T-helper 9 cell (primary cell): ENCODE measurements around the gene PDS5A.
"Not testable (repeated sequence)": the region's sequence is repeated elsewhere in the genome, so short reads cannot be mapped to it uniquely, and the experiment has no call there.

Experiments used
- DNase-seq: peaks from one replicate; pipeline ENCODE4 v3.0.0-alpha.2; 2020
- total RNA-seq, 2 donors: gene quantifications; one replicate each; lab custom pipeline; 2026; lab: John Stamatoyannopoulos, UW

PDS5A gene, protein sequence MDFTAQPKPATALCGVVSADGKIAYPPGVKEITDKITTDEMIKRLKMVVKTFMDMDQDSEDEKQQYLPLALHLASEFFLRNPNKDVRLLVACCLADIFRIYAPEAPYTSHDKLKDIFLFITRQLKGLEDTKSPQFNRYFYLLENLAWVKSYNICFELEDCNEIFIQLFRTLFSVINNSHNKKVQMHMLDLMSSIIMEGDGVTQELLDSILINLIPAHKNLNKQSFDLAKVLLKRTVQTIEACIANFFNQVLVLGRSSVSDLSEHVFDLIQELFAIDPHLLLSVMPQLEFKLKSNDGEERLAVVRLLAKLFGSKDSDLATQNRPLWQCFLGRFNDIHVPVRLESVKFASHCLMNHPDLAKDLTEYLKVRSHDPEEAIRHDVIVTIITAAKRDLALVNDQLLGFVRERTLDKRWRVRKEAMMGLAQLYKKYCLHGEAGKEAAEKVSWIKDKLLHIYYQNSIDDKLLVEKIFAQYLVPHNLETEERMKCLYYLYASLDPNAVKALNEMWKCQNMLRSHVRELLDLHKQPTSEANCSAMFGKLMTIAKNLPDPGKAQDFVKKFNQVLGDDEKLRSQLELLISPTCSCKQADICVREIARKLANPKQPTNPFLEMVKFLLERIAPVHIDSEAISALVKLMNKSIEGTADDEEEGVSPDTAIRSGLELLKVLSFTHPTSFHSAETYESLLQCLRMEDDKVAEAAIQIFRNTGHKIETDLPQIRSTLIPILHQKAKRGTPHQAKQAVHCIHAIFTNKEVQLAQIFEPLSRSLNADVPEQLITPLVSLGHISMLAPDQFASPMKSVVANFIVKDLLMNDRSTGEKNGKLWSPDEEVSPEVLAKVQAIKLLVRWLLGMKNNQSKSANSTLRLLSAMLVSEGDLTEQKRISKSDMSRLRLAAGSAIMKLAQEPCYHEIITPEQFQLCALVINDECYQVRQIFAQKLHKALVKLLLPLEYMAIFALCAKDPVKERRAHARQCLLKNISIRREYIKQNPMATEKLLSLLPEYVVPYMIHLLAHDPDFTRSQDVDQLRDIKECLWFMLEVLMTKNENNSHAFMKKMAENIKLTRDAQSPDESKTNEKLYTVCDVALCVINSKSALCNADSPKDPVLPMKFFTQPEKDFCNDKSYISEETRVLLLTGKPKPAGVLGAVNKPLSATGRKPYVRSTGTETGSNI (N-terminal part only)
- 203 to 343 reads per million in 2 donors for total RNA-seq

DNA sequence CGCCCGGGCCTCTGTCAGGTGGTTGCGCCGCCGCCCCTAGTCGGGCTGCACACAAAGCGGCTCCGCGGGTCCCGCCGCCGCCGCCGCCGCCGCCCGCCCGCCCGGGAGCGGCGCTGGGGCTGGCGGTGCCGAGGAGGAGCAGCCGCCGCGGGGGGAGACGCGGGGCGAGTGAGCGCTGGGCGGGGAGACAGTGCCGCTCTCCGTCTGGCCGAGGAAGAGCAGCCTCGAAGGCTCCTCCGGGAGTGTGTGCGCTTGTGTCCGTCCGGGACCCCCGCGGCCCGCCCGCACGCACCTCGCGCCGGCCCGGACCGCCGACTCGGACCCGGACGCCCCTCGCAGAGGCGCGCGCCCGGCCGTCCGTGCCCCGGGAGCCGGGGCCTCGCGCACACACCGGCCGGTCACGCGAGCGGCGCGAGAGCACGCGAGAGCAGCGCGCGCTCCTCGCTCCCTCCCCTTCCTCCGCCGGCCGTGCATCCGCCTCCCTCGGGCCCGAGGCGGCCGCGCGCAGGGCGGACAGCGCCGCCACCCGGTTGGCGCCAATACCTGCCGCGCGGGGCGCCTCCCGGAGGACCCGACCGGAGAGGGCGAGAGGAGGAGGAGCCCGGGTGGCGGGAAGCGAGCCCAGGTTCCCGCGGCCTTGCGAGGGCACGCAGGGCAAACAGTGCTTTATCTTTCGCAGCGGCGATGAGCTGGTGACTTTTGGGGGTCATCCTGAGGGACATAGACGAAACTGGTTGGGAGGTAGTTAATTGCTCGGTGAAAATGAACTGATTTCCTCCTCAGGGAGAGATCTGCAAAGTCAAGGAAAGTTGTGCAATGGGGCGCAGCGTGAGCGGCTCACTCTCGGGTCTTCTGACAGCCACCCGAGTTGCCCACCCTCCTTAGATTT, at the start of gene PDS5A:
Gene PDS5A (minus strand): TSS at position 423 of the 889 bp plus-strand sequence. CDS start 1,334 bp downstream, outside the sequence.
- DNase-seq = peak; percentile 84

DNA sequence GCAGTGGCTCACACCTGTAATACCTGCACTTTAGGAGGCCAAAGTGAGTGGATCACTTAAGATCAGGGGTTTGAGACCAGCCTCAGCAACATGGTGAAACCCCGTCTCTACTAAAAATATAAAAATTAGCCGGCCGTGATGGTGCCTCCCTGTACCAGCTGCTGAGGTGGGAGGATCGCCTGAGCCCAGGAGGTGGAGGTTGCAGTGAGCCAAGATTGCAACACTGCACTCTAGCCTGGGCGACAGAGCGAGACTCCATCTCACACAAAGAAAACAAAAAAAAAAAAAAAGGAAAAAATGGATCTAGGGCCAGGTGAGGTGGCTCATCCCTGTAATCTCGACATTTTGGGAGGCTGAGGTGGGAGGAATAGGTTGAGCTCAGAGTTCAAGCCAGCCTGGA, 46.3 kb upstream of the PDS5A start:
- DNase-seq = not testable (repeated sequence)

DNA sequence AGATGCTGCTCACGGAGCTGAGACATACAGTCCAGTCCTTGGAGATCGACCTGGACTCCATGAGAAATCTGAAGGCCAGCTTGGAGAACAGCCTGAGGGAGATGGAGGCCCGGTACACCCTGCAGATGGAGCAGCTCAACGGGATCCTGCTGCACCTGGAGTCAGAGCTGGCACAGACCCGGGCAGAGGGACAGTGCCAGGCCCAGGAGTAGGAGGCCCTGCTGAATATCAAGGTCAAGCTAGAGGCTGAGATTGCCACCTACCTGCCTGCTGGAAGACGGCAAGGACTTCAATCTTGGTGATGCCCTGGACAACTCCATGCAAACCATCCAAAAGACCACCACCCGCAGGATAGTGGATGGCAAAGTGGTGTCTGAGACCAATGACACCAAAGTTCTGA, 43.4 kb upstream of the PDS5A start:
- DNase-seq = not testable (repeated sequence)

DNA sequence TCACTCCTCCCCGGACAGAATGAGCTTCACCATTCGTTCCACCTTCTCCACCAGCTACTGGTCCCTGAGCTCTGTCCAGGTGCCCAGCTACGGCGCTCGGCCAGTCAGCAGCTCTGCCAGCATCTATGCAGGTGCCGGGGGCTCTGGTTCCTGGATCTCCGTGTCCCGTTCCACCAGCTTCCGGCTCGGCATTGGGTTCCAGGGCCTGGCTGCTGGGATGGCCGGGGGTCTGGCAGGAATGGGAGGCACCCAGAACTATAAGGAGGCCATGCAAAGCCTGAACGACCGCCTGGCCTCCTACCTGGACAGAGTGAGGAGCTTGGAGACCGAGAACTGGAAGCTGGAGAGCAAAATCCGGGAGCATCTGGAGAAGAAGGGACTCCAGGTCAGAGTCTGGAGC, 42.5 kb upstream of the PDS5A start:
- DNase-seq = no peak

DNA sequence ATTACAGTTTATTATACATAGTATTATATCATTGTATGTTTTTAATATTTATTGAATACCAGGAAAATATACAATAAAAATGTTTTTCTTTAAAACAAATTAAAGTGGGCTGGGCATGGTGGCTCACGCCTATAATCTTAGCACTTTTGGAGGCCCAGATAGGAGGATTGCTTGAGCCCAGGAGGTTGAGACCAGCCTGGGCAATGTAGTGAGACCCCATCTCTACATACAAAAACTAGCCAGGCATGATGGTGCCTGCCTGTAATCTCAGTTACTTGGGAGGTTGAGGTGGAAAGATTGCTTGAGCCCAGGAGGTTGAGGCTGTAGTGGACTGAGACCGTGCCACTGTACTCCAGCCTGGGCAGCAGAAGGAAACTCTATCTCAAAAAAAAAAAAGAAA, 38.3 kb upstream of the PDS5A start:
- no peak for DNase-seq

DNA sequence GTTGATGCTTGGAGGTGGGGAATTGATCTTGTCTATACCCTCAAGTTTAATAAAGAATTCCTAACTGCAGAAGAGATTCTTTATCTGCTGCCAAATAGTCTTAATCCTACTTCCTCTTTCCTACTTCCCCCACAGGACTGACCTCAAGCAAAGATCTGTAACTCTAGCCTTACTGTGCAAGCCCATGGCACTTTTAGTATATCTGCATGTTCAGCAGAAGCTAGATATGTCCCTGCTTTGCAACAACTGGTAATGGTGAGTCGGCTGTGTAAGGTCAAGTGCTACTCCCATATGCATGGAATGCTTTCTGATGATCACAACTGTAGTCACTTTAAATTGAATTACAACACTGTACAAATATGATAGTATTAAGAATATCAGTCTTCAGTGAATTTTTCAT, 26.3 kb upstream of the PDS5A start:
- no peak for DNase-seq

DNA sequence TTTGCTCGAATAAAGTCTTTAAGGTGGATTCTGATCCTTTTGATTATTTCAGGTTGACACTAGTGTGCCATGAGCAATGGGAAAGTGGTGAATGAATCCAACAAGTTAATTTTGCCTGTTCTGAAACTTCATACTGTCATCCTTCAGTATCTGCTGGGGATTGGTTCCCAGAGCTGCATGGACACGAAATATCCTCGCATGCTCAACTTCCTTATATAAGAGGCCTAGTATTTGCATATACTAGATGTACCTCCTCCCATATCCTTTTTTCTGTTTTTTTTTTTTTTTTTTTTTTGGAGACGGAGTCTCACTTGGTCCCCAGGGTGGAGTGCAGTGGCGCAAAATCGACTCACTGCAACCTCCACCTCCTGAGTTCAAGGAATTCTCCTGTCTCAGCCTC, 23.0 kb upstream of the PDS5A start:
- no peak for DNase-seq

DNA sequence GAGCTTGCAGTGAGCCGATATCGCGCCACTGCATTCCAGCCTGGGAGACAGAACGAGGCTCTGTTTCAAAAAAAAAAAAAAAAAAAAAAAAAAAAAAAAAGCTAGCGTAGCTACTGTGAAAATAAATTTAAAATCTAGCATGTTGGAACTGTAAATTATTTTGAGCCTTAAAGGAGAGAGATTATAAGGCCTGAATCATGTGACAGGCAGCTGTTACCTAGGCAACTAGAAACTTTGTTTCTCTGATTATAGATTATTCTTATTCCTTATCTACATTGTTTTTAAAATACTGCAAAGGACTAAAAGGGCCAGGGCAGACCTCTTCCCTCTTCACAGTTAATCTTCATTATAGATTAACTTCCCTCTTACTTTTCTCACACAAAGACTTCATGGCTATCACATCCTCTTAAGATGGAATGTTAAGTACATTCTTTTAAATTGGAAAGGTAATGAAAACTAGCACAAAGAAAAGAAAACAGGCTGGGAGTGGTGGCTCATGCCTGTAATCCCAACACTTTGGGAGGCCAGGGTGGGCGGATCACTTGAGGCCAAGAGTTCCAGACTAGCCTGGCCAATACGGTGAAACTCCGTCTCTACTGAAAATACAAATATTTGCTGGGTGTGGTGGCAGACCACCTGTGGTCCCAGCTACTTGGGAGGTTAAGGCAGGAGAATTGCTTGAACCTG, 21.1 kb upstream of the PDS5A start:
- DNase-seq = no peak

DNA sequence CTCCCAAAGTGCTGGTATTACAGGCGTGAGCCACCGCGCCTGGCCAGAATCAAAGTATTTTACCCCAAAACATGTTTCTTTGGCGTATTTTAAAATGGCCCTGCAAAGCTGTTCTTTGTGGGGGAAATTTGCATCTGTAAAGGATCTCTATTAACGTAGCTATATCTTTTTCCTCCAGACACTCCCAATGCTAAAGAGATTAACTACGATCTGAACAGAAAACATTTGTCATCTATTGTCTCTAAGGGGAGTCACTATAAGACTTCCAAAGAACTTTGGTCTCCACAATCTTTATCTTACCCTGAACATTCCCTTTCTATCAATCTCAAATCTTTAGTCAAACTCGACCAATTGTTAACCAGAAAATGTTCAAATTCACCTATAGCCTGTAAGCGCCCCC, 19.1 kb upstream of the PDS5A start:
- no peak for DNase-seq

DNA sequence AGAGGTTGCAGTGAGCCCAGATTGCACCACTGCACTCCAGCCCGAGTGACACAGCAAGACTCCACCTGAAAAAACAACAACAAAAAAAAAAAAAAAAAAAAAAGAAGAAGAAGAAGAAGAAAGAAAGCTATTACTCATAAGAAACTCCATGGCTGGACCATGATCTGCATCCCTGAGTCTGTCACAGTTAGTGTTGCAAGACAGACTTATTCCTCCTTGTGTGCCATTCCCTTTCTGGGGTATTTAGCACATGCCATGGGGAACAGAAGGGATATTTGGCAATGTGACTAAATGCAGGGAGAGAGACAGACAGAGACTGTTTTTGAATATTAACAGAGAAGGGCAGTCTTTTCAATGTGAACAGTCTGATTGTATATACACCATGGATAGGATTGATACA, 16.7 kb upstream of the PDS5A start:
- DNase-seq = no peak

DNA sequence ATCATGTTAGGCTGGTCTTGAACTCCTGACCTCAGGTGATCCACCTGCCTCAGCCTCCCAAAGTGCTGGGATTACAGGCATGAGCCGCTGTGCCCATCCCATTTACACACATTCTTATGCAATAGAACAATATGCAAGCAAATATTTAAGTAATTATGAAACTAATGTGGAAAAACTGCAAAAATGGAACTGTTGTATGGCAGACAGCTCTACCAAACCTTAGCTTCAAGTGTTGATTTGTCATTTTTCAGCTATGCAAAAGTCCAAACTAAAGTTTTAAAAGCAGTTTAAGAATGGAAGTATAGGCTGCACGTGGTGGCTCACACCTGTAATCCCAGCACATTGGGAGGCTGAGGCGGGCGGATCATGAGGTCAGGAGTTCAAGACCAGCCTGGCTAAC, 11.7 kb upstream of the PDS5A start:
- DNase-seq = not testable (repeated sequence)

DNA sequence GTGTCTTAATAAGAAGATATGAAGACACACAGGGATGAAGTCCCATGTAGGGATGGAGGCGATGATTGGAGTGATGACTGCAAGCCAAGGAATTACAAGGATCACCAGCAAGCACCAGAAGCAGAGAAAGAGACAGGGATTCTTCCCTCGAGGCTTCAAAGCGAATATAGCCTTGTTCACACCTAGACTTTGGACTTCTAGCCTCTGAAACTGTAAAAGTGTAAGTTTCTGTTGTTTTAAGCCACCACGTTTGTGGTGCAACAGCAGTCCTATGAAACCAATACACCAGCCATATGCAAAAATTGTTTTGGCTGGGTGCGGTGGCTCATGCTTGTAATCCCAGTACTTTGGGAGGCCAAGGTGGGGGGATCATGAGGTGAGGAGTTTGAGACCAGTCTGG, 9.8 kb upstream of the PDS5A start:
- DNase-seq = no peak

DNA sequence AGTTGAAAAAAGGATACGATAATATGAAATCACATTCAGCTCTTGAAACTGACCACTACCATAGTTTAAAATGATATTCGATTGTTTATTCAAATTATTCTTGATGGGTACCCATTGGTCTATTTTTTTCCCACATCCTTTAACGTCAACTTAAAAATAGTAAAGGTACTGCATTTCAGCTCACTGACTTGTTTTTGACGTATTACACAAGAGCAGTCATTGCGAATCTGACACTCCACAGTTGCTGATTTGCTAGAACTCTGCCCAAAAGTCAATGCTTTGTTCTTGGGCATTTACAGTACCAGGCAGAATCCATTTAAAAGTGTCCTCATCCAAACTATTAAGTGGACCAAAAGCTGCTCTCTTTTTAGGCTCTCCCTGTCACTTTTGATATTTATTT, 1.2 kb upstream of the PDS5A start:
- DNase-seq = no peak

DNA sequence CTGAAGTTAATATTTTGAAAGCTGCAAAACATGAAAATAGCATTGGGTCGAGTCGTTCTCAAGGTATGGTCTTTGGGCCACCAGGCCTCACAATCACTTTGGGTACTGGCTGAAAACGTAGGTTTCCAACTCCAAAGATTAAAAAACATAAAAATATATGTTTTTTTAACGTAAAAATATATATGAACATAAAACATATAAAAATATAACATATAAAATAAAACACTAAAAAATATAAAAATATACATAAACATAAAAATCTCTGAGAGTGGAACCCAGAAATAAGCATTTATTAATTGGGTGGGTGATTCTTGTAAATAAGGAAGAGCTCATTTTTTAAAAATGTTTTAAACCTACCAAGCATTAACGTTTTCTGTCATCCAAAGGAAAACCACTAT, 666 bp upstream of the PDS5A start:
- no peak for DNase-seq

DNA sequence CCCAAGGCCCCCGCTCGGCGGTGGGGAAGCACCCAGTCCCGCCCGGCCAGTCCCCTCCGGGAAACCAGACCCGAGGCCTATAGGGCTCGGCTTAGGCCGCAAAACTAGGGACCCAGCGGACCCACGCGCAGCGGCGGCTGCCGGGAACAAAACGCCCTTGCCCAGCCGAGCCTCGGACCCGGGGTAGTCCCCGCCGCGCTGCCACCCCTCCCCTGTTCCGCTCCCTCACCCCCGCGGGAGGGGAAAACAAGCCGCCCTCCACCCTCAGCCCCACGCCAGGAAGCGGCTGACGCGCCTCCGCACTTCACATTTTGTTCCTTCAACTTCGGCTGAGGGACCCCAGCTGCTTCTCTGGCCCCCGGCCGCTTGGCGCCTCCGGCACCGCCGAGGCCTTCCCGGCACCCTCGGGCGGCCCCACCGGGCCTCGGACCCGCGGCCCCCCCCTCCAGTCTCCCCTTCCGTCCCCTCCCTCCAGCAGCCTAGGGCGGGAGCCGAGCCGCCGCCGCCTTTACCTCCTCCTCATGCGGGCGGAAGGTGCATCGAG, 694 bp downstream of the PDS5A start:
- DNase-seq = peak; percentile 30

DNA sequence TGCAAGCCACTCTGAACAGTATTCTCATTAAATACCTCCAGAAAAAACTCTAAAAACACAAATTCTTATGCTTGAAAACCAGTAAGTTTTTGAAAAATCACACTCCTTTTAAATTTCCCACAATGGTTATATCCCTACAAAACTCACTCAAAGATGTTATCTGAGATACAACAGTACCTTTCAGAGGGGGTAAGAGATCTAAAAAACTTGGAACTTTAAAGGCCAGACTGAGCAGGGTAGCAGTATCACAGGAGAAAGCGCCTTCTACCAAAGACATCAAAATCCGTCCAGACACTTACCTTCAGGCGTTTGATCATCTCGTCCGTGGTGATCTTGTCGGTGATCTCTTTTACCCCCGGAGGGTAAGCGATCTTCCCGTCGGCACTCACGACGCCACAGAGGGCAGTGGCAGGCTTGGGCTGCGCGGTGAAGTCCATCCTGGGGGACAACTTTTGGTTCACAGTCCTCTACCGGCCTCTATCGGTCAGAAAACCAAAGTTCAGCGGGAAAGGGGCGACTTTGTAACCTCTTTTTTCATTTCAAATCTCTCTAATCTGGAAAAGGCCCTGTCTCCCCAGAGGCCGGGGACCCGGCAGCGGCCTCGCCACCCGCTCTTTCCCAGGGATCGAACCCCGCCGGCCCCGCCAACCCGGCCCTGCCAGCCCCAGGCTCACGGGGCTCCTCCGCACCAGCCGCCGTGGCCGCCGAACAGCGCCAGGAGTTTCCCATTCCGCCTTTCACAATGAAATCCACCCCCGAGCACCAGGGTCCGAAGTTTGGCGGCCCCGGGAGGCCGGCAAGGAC, 1.4 kb downstream of the PDS5A start:
- peak; percentile 52 for DNase-seq

DNA sequence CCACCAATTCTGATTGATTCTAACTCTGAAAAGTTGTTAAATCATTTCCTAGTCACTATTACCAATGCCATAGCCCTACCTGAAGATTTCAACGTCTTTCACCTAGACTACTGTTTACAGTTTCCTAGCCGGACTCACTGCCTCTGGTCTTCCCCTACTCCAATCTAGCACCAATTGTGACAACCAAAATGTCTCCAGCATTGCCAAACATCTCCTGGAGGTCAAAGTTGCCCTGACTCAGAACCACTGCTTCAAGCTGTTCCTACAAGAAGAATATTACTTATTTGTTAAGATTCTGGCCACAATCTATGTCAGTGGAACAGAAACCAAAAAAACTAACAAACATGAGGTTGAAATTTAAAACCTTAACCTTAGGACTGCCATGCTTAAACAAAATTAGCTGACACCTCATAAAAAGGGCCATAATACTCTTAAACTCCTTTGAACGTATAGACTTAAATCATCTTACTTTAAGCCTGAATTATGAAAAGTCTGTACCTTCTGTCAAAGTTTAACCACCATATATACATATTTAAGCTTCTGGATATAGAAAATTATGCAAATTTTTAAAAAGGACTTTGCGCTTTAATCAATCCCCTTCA, 2.1 kb downstream of the PDS5A start:
- no peak for DNase-seq

DNA sequence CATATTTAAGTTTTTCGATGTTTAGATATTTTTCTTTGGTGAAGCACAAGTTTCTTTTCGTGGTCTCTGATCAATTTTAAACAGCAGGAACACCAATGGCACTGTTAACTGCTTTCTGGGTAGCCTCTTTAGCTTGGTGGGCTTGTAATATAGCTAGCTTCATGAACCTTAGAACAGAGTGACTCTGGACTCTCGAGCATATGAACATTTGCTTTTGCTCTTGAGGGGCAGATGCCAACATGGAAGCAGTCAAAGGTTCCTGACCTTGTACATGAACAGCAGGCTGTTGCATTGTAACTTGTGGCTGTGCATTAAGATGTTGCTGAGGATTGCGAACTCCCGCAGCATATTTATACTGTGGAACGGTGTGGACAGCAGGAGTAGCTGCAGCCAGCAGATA, 4.7 kb downstream of the PDS5A start:
- not testable (repeated sequence) for DNase-seq

DNA sequence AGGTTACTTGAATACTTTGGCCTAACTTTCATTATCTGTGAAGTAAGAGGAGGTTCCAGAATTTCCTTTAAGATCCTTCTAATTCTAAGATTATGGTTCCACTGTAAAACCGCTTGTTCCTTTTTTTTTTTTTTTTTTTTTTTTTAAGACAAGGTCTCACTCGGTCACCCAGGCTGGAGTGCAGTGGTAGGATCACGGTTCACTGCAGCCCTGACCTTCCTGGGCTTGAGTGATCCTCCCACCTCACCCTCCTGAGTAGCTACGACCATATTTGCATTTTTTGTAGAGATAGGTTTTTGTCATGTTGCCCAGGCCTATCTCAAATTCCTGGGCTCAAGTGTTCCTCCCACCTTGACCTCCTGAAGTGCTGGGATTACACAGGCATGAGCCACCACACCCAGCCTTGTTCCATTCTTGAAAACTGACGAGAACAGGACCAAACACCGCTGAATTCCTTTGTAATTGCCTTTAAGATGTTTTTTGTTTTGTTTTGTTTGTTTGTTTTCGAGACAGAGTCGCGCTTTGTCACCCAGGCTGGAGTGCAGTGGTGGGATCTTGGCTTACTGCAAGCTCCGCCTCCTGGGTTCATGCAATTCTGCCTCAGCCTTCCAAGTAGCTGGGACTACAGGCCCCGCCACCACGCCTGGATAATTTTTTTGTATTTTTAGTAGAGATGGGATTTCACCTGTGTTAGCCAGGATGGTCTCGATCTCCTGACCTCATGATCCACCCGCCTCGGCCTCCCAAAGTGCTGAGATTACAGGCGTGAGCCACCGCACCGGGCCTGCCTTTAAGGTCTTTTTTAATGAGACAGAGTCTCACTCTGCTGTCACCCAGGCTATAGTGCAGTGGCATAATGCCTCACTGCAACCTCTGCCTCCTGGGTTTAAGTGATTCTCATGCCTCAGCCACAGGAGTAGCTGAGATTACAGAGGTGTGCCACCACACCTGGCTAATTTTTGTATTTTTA, 6.8 kb downstream of the PDS5A start:
- no peak for DNase-seq
